Spleen (tissue), 11 donors: ENCODE measurements around the gene IGFL4. TPM values are rescaled to one million over a fixed set of nuclear protein-coding genes. Genes with fewer than 3 reads are reported as not detected.

ENCODE experiments used
- DNase-seq: peaks from one replicate; pipeline ENCODE4 v3.0.0-alpha.2; 2020
- H3K27ac ChIP-seq, 8 donors: fragments of 200-600 bp; sonication (generic) in 7 of 8; 1 replicate in 4 of 8; 2 replicates in 4 of 8; pipeline versions ENCODE4 v1.5.0 to v1.8.0; 2016 to 2021; ENCODE audit warnings: inconsistent platforms in 4 of 8, mild to moderate bottlenecking in 4 of 8, moderate library complexity in 1 of 8
- H3K27me3 ChIP-seq, 7 donors: fragments of 200-600 bp; sonication (generic) in 6 of 7; replicated peaks in 1 of 7; 1 replicate in 4 of 7; 2 replicates in 3 of 7; pipeline versions ENCODE4 v1.5.0 to v1.8.0; 2016 to 2021; ENCODE audit warnings: inconsistent platforms in 3 of 7, mild to moderate bottlenecking in 1 of 7
- H3K36me3 ChIP-seq, 6 donors: fragments of 200-600 bp; sonication (generic) in 5 of 6; 1 replicate in 4 of 6; 2 replicates in 2 of 6; pipeline versions ENCODE4 v1.5.0 to v1.8.0; 2016 to 2021; ENCODE audit warnings: inconsistent platforms in 2 of 6
- H3K4me1 ChIP-seq, 6 donors: fragments of 200-600 bp; sonication (generic) in 5 of 6; 1 replicate in 3 of 6; 2 replicates in 3 of 6; pipeline versions ENCODE4 v1.5.0 to v1.8.0; 2016 to 2021; ENCODE audit warnings: inconsistent platforms in 3 of 6
- H3K4me3 ChIP-seq, 8 donors: fragments of 200-600 bp; sonication (generic) in 7 of 8; 1 replicate in 4 of 8; 2 replicates in 4 of 8; pipeline versions ENCODE4 v1.5.0 to v1.8.0; 2016 to 2021; ENCODE audit warnings: inconsistent platforms in 4 of 8, mild to moderate bottlenecking in 4 of 8, moderate library complexity in 2 of 8
- H3K9me3 ChIP-seq, 8 donors: fragments of 200-600 bp; sonication (generic) in 7 of 8; 1 replicate in 4 of 8; 2 replicates in 4 of 8; pipeline versions ENCODE4 v1.5.0 to v1.8.0; 2016 to 2021; ENCODE audit warnings: inconsistent platforms in 4 of 8
- POLR2A ChIP-seq, 3 donors: fragments of 450-650 bp; IDR thresholded peaks; one replicate each; pipeline ENCODE4 v1.5.1; 2017; ENCODE audit warnings: antibody characterized with exemption in 3 of 3, mild to moderate bottlenecking in 1 of 3
- POLR2AphosphoS5 ChIP-seq, 3 donors: sonication (generic); formaldehyde crosslinking; IDR thresholded peaks; one replicate each; pipeline ENCODE4 v1.5.1; 2017; ENCODE audit warnings: antibody characterized with exemption in 3 of 3
- WGBS, 5 donors: extraction: QIAGEN DNeasy Blood & Tissue Kit in 3 of 5; methylation state at CpG; one replicate each; pipeline versions ENCODE4 v1.1.5 to v1.1.7; 2013 to 2018; 5-methylcytosine and 5-hydroxymethylcytosine counted together
- intact Hi-C: fragments of 100-400 bp; cut with DNase I; formaldehyde crosslinking; loops from one replicate; pipeline ENCODE4 v1.15.0; 2023; ENCODE audit warnings: low total_unique reads
- polyA plus RNA-seq, 3 donors: library from polyadenylated mRNA; stranded (reverse); fragments of 200-250 nt; gene quantifications; one replicate each; pipeline ENCODE4 v1.2.1, GENCODE V29; 2013
- total RNA-seq, 7 donors: library from RNA; depleted of rRNA in 3 of 7; stranded (reverse); fragments of >200 nt in 3 of 7; fragmentation: NEBNext Ultra II Directional in 4 of 7; extraction: Animal tissue kit (Norgen Biotek cat#: 25700) in 4 of 7; gene quantifications; one replicate each; pipeline versions ENCODE4 v1.1.0 to v1.2.1, GENCODE V29; 2016 to 2021
- TF ChIP-seq, protein P1 (sequence below), 11 experiments: fragments of 200-600 bp in 7 of 11; fragments of 450-650 bp in 4 of 11; sonication (generic) in 4 of 11; IDR thresholded peaks in 8 of 11; conservative IDR thresholded peaks in 3 of 11; 1 replicate in 7 of 11; 2 replicates in 4 of 11; pipeline versions ENCODE4 v1.4.0 to v1.8.0; 2016 to 2021; ENCODE audit warnings: antibody characterized with exemption in 11 of 11, inconsistent platforms in 4 of 11, mild to moderate bottlenecking in 1 of 11
- donor health status: healthy with polysubstance abuse.
- donor health status: DM: no; HTN: no; CAD: no; lungs with moderate emphysema.
- donor health status: DM: no; HTN: no; CAD: no.
- donor health status: Bipolar disorder and iron deficiency.
- donor health status: healthy.
- donor health status: DM: no; HTN: no; CAD: no.
- donor health status: DM: yes; HTN: yes; CAD: no.

The IGFL4 gene
- total and polyA plus RNA-seq, 10 donors, result 0.03 TPM; not detected in 8

DNA sequence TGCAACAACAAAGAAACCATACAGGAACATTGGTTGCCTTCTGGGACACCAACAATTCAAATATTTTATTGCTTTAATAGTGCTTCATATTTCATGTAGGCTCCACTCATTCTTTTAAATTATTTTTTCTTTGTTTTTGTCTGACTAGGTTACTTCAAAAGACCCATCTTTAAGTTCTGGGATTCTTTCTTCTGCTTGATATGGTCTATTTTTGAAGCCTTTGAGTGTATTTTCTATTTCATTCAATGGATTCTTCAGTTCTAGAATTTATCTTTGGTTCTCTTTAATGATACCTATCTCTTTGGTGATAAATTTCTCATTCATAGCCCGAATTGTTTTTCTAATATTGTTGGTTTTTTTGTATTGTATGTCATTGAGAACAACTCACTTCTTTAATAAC lies 45.1 kb upstream of the IGFL4 start:
- no peaks in the 10 kb centered on the region for H3K36me3 ChIP-seq
- no peak overlapping the region for H3K4me3 ChIP-seq
- TF ChIP-seq, protein P1, sequence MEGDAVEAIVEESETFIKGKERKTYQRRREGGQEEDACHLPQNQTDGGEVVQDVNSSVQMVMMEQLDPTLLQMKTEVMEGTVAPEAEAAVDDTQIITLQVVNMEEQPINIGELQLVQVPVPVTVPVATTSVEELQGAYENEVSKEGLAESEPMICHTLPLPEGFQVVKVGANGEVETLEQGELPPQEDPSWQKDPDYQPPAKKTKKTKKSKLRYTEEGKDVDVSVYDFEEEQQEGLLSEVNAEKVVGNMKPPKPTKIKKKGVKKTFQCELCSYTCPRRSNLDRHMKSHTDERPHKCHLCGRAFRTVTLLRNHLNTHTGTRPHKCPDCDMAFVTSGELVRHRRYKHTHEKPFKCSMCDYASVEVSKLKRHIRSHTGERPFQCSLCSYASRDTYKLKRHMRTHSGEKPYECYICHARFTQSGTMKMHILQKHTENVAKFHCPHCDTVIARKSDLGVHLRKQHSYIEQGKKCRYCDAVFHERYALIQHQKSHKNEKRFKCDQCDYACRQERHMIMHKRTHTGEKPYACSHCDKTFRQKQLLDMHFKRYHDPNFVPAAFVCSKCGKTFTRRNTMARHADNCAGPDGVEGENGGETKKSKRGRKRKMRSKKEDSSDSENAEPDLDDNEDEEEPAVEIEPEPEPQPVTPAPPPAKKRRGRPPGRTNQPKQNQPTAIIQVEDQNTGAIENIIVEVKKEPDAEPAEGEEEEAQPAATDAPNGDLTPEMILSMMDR (IDR thresholded peaks at IDR 0.05 in 8 of 11, conservative IDR thresholded peaks at IDR 0.05 in 3 of 11), result no peak
- TF ChIP-seq POLR2AphosphoS5 (IDR thresholded peaks at IDR 0.05) (no peak), POLR2A (IDR thresholded peaks at IDR 0.05) (no peak)
- H3K27ac ChIP-seq, result no peak overlapping the region
- H3K4me1 ChIP-seq, result no peaks in the 10 kb centered on the region
- H3K27me3 ChIP-seq, result peaks cover 0 to 52% (median 5%) of the 10 kb centered on the region in 7 donors
- peaks cover 0 to 72% (median 60%) of the 10 kb centered on the region in 8 donors for H3K9me3 ChIP-seq
- intact Hi-C loops, result loop anchor here (5.0 kb wide), 1 partner anchor 181 kb away; no protein-coding TSS in a partner anchor
- WGBS, 5 donors, result 41 to 53% (median 42%) methylated on average over 1 of the region's 1 CpG
- DNase-seq, result no peak

DNA sequence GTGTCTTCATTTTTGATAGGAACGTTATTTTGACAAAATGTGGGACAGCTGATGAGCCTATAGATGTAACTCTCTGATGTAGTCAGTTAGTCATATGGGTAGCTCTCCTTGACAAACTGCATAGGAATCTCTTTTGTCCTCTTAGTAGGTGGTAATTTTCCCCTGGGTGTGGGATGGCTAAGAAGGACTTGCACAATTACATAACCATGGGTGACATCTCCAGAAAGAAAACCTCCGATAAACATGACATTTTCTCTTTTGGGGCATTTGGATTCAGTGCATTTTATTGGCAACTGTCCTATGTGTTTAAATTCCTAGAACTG lies 41.9 kb upstream of the IGFL4 start:
- Histone ChIP-seq H3K36me3 (no peaks in the 10 kb centered on the region), H3K9me3 (peaks cover 0 to 49% (median 37%) of the 10 kb centered on the region in 8 donors), H3K4me3 (no peak overlapping the region), H3K27ac (no peak overlapping the region), H3K4me1 (peaks cover 0 to 3% (median under 1%) of the 10 kb centered on the region in 6 donors), H3K27me3 (peaks cover 0 to 72% (median 25%) of the 10 kb centered on the region in 7 donors)
- WGBS, 5 donors, result 50 to 64% (median 59%) methylated on average over 2 of the region's 2 CpGs
- intact Hi-C loops, result loop anchor here (5.0 kb wide), 1 partner anchor 110 kb away; no protein-coding TSS in a partner anchor
- TF ChIP-seq, protein P1 (IDR thresholded peaks at IDR 0.05 in 8 of 11, conservative IDR thresholded peaks at IDR 0.05 in 3 of 11), result no peak
- no peak for TF ChIP-seq POLR2A (IDR thresholded peaks at IDR 0.05)
- TF ChIP-seq POLR2AphosphoS5 (IDR thresholded peaks at IDR 0.05), result no peak
- no peak for DNase-seq

DNA sequence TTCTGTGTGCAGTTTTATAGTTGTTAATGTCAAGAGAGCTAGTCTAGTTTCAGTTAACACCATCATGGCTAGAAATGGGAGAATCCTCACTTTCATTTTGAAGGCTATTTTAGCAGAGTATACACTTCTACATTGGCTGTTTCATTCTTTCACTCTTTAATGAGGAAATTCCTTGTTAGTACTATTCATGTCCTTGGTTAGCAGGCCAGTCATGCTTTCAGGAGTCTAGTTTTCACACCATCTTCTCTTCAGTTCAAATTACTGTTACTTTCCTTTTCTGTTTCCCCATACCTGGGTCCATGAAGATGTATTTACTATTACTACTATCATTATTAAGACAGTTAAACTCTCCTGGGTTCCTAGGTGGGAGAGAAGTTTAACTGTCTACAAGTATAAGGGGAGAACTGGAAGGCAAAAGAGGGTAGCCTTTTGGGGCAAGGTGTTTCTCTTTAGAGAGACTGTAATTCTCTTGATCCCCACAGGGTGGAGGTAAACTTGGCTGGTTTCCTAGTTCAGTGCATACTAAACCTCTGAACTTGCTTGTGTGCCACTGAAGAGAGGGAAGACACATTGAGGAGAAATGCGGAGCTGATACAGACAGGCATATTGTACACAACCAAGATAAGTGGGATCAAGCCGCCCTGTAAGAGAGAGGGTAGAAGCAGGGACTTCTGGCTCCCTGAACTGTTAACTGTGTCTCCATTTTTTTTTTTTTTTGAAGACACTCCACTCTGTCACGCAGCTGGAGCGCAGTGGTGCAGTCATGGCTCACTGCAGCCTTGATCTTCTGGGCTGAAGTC lies 41.3 kb upstream of the IGFL4 start:
- TF ChIP-seq, protein P1 (IDR thresholded peaks at IDR 0.05 in 8 of 11, conservative IDR thresholded peaks at IDR 0.05 in 3 of 11), result peak in 9 of 11 experiments; percentile 25 to 65 (median 55)
- TF ChIP-seq POLR2A (IDR thresholded peaks at IDR 0.05), result no peak
- Histone ChIP-seq H3K9me3 (peaks cover 0 to 44% (median 33%) of the 10 kb centered on the region in 8 donors), H3K4me3 (no peak overlapping the region), H3K4me1 (peaks cover 0 to 9% (median 6%) of the 10 kb centered on the region in 6 donors), H3K36me3 (no peaks in the 10 kb centered on the region), H3K27ac (no peak overlapping the region), H3K27me3 (peaks cover 4 to 78% (median 31%) of the 10 kb centered on the region in 7 donors)
- intact Hi-C loops, result loop anchor here (5.0 kb wide), 1 partner anchor 110 kb away; no protein-coding TSS in a partner anchor
- 49 to 60% (median 52%) methylated on average over 4 of the region's 4 CpGs for WGBS, 5 donors
- DNase-seq, result no peak

DNA sequence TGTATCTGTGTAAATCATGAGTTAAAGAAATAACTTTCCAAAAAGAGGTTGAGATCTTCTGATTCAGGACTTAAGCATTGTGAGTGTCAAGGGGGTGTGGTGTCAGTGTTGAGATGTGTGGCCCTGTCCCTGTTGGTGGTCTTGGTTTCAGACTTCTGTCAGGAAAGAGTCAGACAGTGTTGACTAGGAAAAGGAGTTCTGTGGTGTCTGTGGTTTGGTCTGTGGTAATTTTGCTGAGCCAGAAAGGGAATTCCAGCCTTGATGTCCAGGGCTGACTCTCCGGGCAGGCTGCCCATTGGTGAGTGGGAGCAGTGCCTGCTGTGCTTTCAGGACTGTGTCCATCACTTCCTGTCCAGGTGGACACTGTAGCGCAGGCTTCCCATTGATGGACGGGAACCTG lies 39.8 kb upstream of the IGFL4 start:
- Histone ChIP-seq H3K36me3 (no peaks in the 10 kb centered on the region), H3K27me3 (peaks cover 7 to 94% (median 47%) of the 10 kb centered on the region in 7 donors), H3K4me3 (no peak overlapping the region), H3K27ac (no peak overlapping the region), H3K9me3 (peaks cover 0 to 28% (median 18%) of the 10 kb centered on the region in 8 donors), H3K4me1 (peaks cover 0 to 14% (median 10%) of the 10 kb centered on the region in 6 donors)
- 40 to 62% (median 51%) methylated on average over 3 of the region's 3 CpGs for WGBS, 5 donors
- DNase-seq, result no peak
- intact Hi-C loops, result loop anchor here (5.0 kb wide), 1 partner anchor 112 kb away; no protein-coding TSS in a partner anchor
- TF ChIP-seq POLR2A (IDR thresholded peaks at IDR 0.05), result no peak
